Calu3 (cell line): ENCODE results near the gene NSL1. TPM values are rescaled to one million over a fixed set of nuclear protein-coding genes. Genes with fewer than 3 reads are reported as not detected.

ENCODE experiments used
- BruUV-seq: library from RNA; stranded (reverse); fragments of 400-500 nt; replicated peaks from 2 replicates; lab custom pipeline; 2021; lab: Mats Ljungman, UMichigan
- CTCF ChIA-PET: fragments of 300-600 bp; sonication (Branson Sonifier 250); formaldehyde crosslinking; loops from one replicate; lab custom pipeline; 2022; ENCODE audit warnings: antibody characterized with exemption; lab: Charles Lee
- DNase-seq: peaks from one replicate; pipeline ENCODE4 v3.0.0; 2022
- H3K27ac Mint-ChIP-seq: one replicate; pipeline ENCODE4 v1.8.0; 2022; ENCODE audit warnings: mixed read lengths; ENCODE audit not compliant: unreplicated experiment
- H3K27me3 Mint-ChIP-seq: one replicate; pipeline ENCODE4 v1.8.0; 2022; ENCODE audit warnings: mixed read lengths; ENCODE audit not compliant: unreplicated experiment
- H3K36me3 Mint-ChIP-seq: one replicate; pipeline ENCODE4 v1.8.0; 2022; ENCODE audit warnings: mild to moderate bottlenecking, moderate library complexity, mixed read lengths; ENCODE audit not compliant: insufficient read depth, unreplicated experiment
- H3K4me1 Mint-ChIP-seq: one replicate; pipeline ENCODE4 v1.8.0; 2022; ENCODE audit warnings: mild to moderate bottlenecking, low read depth, mixed read lengths; ENCODE audit not compliant: unreplicated experiment
- H3K4me3 Mint-ChIP-seq: one replicate; pipeline ENCODE4 v1.8.0; 2022; ENCODE audit warnings: mild to moderate bottlenecking, low read depth, moderate library complexity, mixed read lengths; ENCODE audit not compliant: unreplicated experiment
- H3K9me3 Mint-ChIP-seq: one replicate; pipeline ENCODE4 v1.8.0; 2022; ENCODE audit warnings: low read depth, mixed read lengths; ENCODE audit not compliant: unreplicated experiment
- intact Hi-C: fragments of 100-400 bp; cut with micrococcal nuclease; formaldehyde crosslinking; loops from one replicate; pipeline ENCODE4 v1.10.0; 2022; ENCODE audit not compliant: unreplicated experiment
- total RNA-seq: library from RNA; stranded (reverse); gene quantifications from 2 replicates; pipeline ENCODE4 v1.2.3, GENCODE V29; 2022
- TF ChIP-seq, protein P1 (sequence below): fragments of 200-600 bp; IDR thresholded peaks from one replicate; pipeline ENCODE4 v1.8.0; 2022; ENCODE audit warnings: antibody characterized with exemption; ENCODE audit not compliant: unreplicated experiment

The NSL1 gene
- total RNA-seq, 1 experiment from 2014 or later: 47.2 TPM

DNA sequence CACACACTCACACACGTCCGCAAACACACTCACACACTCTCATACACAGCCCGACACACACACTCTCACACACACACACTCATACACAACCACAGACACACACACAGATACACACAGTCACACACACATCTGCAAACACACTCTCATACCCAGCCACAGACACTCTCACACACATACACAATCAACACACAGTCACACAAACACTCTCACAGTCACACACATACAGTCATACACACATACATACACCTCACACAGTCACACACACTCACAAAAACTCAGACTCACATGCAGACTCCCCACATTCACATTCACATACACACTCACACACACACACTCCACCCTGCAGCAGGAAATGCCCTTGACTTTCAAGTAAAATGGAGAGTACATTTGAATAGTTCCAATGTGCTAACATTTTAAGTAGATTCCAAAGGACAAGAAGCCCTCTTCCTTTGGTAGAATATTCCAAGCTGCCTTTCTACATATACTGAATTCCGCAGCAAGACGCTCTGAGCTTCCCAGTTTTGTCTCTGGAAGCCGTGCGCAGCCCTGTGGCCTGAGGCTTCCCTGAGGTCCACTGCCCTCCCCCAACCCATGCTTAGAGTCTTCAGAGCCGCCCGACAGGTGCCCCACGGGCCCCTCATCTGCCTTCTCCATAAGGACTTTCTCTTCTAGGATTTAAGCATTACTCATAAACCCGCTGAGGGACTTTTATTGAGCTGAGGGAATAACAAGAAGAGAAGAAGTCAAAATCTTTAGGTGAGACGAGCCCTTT, 101.6 kb downstream of the NSL1 start:
- H3K27me3 Mint-ChIP-seq: peaks cover 18% of the 10 kb centered on the region
- H3K9me3 Mint-ChIP-seq: no peaks in the 10 kb centered on the region
- intact Hi-C loops: no loop called here
- DNase-seq: no peak
- TF ChIP-seq, protein P1, sequence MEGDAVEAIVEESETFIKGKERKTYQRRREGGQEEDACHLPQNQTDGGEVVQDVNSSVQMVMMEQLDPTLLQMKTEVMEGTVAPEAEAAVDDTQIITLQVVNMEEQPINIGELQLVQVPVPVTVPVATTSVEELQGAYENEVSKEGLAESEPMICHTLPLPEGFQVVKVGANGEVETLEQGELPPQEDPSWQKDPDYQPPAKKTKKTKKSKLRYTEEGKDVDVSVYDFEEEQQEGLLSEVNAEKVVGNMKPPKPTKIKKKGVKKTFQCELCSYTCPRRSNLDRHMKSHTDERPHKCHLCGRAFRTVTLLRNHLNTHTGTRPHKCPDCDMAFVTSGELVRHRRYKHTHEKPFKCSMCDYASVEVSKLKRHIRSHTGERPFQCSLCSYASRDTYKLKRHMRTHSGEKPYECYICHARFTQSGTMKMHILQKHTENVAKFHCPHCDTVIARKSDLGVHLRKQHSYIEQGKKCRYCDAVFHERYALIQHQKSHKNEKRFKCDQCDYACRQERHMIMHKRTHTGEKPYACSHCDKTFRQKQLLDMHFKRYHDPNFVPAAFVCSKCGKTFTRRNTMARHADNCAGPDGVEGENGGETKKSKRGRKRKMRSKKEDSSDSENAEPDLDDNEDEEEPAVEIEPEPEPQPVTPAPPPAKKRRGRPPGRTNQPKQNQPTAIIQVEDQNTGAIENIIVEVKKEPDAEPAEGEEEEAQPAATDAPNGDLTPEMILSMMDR: no peak
- no peaks in the 10 kb centered on the region for H3K4me1 Mint-ChIP-seq
- no peaks in the 10 kb centered on the region for H3K36me3 Mint-ChIP-seq
- no peak overlapping the region for H3K27ac Mint-ChIP-seq
- no peak overlapping the region for H3K4me3 Mint-ChIP-seq
- BruUV-seq: no TSS peak
- CTCF ChIA-PET: interaction anchor here (0.8 kb wide), 1 partner anchor 655 kb away, joined by 3 read pairs; no protein-coding TSS in a partner anchor

DNA sequence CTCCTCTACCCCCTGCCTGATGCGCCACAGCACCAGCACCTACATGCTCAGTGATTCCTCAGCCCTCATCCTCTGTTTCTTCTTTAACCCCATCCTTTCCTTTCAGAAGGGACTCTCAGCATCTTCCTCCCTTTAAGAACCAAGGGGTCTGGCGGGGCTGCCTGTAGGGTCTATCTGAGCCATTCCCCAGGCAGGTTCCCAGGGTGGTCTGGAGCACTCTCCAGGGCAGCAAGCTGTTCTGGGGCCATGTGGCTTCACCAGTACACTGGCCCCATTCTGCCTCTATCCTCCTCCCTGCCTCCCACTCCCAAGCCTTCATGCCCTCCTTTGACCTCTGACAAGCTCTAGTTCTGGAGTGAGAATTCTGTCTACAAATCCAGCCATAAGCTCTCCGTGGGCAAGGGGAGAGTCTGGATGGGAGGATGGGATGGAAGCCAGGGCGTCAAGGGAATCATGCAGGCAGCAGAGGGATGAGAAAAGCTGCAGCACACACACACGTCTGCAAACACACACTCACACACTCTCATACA, 102.3 kb downstream of the NSL1 start:
- Mint-ChIP-seq H3K4me3 (no peak overlapping the region), H3K36me3 (no peaks in the 10 kb centered on the region), H3K27me3 (peaks cover 16% of the 10 kb centered on the region), H3K27ac (no peak overlapping the region), H3K4me1 (no peaks in the 10 kb centered on the region), H3K9me3 (no peaks in the 10 kb centered on the region)
- DNase-seq: no peak
- BruUV-seq: no TSS peak
- TF ChIP-seq, protein P1: no peak
- CTCF ChIA-PET: no interaction called here
- intact Hi-C loops: no loop called here

DNA sequence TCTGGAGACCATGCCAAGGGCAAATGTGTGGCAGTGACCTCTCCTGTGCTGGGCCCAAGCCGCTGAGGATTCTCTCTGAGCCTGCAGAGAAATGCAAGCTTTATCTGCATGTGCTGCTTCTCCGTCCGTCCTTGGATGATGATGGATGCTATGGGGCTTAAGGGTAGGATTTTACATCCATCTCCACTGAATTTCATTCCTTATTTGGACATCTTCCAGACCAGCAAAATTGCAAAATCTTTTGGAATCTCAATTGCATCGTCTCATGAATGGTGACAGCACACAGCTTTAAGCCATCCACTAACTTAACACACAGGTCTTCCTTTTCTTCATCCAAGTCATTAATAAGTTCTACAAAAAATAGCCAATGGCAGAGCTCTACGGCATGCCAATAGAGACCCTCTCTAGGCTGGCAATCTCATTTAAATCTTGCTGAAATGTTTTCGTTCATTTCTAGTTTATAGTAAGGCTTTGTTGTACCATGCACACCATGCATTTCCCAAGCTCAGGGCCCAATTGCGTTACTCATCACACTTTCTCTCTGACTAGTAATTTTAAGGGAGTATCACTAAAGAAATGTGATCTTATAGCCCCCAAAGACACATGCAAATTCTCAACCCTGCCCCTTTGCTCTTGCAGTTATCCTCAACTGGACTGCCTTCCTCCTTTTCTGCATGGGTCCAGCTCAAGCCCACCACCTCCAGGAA, 103.1 kb downstream of the NSL1 start:
- no peaks in the 10 kb centered on the region for H3K9me3 Mint-ChIP-seq
- H3K36me3 Mint-ChIP-seq: no peaks in the 10 kb centered on the region
- H3K4me1 Mint-ChIP-seq: no peaks in the 10 kb centered on the region
- TF ChIP-seq, protein P1: no peak
- peaks cover 16% of the 10 kb centered on the region for H3K27me3 Mint-ChIP-seq
- BruUV-seq: no TSS peak
- CTCF ChIA-PET: no interaction called here
- intact Hi-C loops: no loop called here
- H3K27ac Mint-ChIP-seq: no peak overlapping the region
- no peak for DNase-seq
- no peak overlapping the region for H3K4me3 Mint-ChIP-seq

DNA sequence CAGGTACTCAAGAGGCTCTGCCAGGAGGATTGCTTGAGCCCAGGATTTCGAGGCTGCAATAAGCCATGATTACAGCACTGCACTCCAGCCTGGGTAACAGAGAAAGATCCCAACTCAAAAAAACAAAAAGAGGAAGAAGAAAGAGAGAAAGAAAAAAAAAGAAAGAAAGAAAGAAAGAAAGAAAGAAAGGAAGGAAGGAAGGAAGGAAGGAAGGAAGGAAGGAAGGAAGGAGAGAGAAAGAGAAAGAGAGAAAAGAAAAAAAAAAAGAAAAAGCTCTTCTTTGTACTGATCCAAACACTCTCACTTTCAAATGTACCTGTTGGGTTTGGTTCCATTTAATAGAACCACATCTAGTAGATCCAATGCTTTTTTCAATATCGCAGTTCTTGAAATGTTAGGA, 103.8 kb downstream of the NSL1 start:
- no peaks in the 10 kb centered on the region for H3K36me3 Mint-ChIP-seq
- intact Hi-C loops: no loop called here
- no peak for DNase-seq
- no peaks in the 10 kb centered on the region for H3K9me3 Mint-ChIP-seq
- no peaks in the 10 kb centered on the region for H3K4me1 Mint-ChIP-seq
- CTCF ChIA-PET: no interaction called here
- H3K4me3 Mint-ChIP-seq: no peak overlapping the region
- H3K27ac Mint-ChIP-seq: no peak overlapping the region
- TF ChIP-seq, protein P1: no peak
- peaks cover 16% of the 10 kb centered on the region for H3K27me3 Mint-ChIP-seq
- no TSS peak for BruUV-seq
